GM06990 (cell line): ENCODE data around the gene MGAT5B.

Experiments used
- DNase-seq: peaks from one replicate; pipeline ENCODE4 v3.0.0-alpha.2; 2011; ENCODE audit not compliant: insufficient read length; ENCODE audit errors: extremely low read depth
- H3K27me3 ChIP-seq: replicated peaks from 2 replicates; pipeline ENCODE4 v1.6.0; 2011; ENCODE audit warnings: low read length; ENCODE audit not compliant: control insufficient read depth, insufficient read depth
- H3K36me3 ChIP-seq: 2 replicates; pipeline ENCODE4 v1.5.1; 2011; ENCODE audit warnings: low read length; ENCODE audit not compliant: control insufficient read depth, insufficient read depth
- H3K4me3 ChIP-seq: replicated peaks from 2 replicates; pipeline ENCODE4 v1.5.1; 2011; ENCODE audit warnings: low read depth, mild to moderate bottlenecking, control low read depth, low read length
- TF ChIP-seq, protein P1 (sequence below): IDR thresholded peaks from 2 replicates; pipeline ENCODE4 v1.5.1; 2011; ENCODE audit warnings: low read length, control low read depth, mild to moderate bottlenecking, inconsistent platforms; ENCODE audit not compliant: insufficient read depth, poor library complexity, severe bottlenecking

The MGAT5B gene

DNA sequence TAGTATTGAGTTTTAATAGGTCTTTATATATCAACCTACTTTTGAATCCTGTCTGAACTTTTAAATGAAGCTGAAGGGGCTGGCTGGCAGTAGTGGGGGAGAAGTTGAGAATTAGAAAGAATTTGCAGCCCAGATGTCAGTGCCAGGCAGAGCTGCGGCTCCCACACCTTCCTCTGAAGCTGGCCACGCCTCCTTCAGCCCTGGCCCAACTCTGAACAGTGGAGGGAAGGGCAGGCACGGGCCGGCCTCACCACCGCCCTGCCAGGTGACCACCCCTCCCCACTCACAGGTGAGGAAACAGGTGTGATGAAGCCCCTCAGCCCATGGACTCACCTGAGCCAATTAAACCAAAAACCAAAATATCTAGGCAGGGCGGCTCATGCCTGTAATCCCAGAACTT is 87.0 kb downstream of the MGAT5B start:
- TF ChIP-seq, protein P1, sequence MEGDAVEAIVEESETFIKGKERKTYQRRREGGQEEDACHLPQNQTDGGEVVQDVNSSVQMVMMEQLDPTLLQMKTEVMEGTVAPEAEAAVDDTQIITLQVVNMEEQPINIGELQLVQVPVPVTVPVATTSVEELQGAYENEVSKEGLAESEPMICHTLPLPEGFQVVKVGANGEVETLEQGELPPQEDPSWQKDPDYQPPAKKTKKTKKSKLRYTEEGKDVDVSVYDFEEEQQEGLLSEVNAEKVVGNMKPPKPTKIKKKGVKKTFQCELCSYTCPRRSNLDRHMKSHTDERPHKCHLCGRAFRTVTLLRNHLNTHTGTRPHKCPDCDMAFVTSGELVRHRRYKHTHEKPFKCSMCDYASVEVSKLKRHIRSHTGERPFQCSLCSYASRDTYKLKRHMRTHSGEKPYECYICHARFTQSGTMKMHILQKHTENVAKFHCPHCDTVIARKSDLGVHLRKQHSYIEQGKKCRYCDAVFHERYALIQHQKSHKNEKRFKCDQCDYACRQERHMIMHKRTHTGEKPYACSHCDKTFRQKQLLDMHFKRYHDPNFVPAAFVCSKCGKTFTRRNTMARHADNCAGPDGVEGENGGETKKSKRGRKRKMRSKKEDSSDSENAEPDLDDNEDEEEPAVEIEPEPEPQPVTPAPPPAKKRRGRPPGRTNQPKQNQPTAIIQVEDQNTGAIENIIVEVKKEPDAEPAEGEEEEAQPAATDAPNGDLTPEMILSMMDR, result no peak
- Histone ChIP-seq H3K36me3 (no peaks in the 10 kb centered on the region), H3K27me3 (peaks cover 2% of the 10 kb centered on the region), H3K4me3 (no peak overlapping the region)
- no peak for DNase-seq

DNA sequence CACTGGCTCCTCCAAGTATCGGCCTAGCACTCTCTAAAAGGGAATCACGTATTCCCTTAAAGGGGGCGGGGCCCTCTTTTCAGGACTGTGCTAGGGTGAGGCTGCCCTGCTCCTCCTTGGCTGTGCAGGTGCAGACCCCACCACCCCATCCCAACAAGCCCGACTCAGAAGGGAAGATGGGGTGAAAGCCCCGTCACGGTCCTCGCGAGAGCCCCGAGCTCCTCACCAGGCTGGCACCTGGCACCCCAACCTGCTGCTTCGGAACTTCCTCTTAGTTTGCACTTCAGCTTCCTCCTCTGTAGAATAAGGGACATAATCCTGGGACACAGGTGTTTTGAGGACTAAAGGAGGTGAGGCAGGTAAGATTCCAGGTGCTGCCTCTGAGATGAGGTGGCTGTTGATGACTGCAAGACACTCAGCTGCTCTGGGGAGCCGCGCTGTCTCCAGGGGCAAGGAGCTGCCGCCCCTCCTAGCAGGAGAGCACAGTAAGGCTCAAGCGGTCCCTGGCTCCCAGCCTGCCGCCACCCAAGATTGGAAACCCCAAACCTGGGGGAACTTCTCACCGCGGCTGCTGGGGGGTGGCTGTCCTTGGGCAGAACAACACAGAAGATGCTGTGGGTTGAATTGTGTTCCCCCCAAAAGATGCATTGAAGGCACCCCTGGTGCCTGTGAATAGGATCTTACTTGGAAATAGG is 88.8 kb downstream of the MGAT5B start:
- no peak overlapping the region for H3K4me3 ChIP-seq
- H3K36me3 ChIP-seq, result no peaks in the 10 kb centered on the region
- no peak for DNase-seq
- H3K27me3 ChIP-seq, result peaks cover 2% of the 10 kb centered on the region
- TF ChIP-seq, protein P1, result no peak

DNA sequence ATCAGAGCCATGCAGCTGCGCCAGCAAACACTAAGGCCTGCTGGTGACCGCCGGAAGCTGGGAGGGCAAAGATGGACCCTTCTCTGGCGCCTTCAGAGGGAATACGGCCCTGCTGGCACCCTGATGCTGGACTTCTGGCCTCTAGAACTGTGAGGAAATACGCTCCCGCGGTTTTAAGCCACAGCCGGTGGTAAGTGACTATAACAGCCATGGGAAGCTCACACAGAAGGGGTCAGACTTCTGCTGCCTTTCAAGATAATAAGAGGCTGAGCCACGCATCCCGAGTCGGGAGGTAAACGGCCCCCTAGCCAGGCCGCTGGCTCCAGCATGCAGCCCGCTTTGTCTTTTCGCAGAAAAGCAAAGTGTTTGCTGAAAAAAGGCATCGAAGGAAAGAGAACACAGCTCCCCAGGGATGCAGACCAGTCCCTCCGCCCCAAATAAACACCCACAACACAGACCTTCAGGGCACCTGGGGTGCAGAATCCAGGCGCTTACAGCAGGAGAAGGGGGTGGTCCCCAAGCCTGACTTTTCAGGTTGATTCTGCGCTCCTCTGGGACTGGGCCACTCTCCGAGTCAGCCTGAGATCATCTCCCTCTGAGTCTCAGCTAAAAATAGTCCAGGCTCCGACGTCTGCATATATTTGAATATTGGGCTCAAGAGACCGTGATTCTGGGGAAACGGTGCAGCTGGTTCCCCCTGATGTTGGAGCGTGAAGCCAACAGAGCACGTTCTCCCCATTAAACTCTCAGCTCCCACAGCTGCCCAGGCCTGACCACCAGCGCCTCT is 89.7 kb downstream of the MGAT5B start:
- no peak overlapping the region for H3K4me3 ChIP-seq
- H3K27me3 ChIP-seq, result peaks cover 2% of the 10 kb centered on the region
- no peaks in the 10 kb centered on the region for H3K36me3 ChIP-seq
- TF ChIP-seq, protein P1, result no peak
- no peak for DNase-seq

DNA sequence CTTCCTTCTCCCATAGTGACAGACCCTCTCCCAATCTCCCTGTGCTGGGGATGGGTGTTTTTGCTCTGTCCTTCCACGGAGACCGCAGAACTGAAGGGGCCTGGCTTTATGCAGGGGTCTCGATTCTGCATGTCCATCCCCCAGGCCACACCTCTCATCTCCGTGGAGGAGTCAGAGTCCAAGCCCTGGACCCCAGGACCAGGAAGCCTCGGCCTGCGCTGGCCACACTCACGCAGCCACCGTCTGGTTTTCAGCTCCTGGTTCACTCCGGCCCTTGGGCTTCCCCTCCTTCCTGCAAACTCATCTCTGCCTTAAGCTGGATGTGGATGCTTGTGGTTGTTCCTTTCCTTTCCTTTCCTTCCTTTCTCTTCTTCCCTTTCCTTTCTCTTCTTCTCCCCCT is 90.8 kb downstream of the MGAT5B start:
- Histone ChIP-seq H3K4me3 (no peak overlapping the region), H3K36me3 (no peaks in the 10 kb centered on the region), H3K27me3 (peaks cover 2% of the 10 kb centered on the region)
- TF ChIP-seq, protein P1, result no peak
- no peak for DNase-seq

DNA sequence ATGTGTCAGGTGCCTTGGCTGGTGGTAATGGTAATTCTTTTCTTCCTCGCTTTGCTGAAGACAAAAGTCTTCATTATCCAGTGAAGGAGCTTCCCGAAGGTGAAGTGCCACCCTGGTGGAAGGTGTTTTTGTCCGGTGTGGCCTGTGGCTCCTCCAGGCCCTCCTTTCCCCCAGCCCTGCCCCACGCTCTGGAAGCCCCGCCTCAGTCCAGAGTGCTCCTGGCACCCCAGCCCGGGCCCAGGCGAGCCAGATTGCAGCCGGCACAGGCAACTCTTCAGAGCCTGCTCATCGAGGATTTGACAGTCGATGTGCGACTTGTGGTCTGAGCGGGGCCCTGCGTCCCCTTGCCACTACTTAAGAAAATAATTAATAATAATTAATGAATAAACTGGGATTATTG is 93.7 kb downstream of the MGAT5B start:
- no peaks in the 10 kb centered on the region for H3K36me3 ChIP-seq
- H3K4me3 ChIP-seq, result no peak overlapping the region
- peaks cover 2% of the 10 kb centered on the region for H3K27me3 ChIP-seq
- DNase-seq, result no peak
- TF ChIP-seq, protein P1, result no peak
